Superior temporal gyrus (tissue), 1 donor: ENCODE results near the gene AP2M1.

Experiments used
- DNase-seq: peaks from one replicate; pipeline ENCODE4 v3.0.0-alpha.2; 2016; ENCODE audit errors: extremely low spot score

The AP2M1 gene

DNA sequence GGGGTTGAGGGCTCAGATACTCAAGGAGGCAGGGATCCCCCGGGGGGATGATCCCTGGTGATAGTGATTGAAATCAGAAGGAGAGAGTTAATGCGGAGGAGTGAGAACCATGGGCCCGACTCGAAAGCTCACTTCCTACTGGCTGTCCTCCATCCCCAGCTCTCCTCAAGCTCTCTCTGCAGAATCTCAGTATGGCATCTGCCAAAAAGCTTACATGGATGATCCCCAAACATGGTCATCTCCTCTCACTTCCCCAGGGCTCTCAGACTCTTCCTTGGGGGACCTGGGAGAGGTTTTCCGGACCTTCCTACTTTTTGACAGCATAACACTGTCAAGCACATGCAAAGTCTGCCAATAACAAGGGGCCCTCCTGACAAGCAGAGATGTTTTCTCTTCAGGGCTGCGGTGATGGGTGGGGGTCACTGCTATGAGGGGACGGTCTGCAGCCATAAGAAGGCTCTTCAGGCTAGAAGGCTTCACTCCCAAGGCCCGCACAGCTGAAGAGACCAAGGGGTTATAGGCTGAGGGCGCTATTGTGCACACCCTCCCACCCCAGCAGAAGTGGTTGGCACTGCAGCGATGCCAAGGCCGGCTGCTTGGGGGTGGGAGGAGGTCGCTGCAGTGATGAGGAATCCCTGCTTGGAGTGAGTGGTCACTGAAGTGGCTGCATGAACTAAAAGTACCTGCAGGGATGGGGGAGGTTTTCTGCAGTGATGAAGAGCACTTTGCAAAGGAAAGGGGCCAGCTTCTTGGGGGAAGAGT lies 53.9 kb downstream of the AP2M1 start:
- no peak for DNase-seq

GRCh38 chr3:184229394-184230080 lies 54.9 kb downstream of the AP2M1 start, which contains the start of gene VWA5B2:
TSS of gene VWA5B2 (plus strand) at chr3:184229585. CDS start at chr3:184230529, 944 bp downstream.
- DNase-seq: peak; percentile 30

DNA sequence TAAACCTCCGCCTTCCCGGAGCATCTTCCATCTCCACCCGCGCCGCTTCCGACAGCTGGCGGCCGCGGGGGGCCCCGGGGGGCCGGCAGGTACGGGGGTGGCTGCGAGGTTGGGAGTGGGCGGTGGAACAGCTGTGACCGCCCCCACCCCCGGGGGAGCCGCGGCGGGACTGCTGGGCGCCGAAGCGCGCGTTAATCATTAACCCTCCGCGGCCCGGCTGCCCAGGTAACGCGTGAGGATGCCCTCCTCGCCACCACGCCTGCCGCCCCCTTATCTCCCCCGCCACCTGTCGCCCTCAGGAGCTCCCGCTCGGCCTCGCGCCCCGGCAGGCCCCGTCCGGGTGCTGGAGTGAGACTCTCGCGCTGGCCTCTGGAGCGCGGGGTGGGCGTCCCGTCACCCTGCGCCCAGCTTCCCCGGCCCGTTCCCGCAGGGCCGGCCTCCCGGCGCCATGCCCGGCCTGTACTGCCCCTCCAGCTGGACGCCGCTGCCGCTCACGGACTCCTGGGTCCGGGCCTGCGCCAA lies 55.5 kb downstream of the AP2M1 start:
- no peak for DNase-seq

- DNase-seq: no peak
Measured at GRCh38 chr3:184230603-184231528, 56.2 kb downstream of the AP2M1 start.

GRCh38 chr3:184231671-184232070 lies 57.0 kb downstream of the AP2M1 start:
- DNase-seq: no peak

DNA sequence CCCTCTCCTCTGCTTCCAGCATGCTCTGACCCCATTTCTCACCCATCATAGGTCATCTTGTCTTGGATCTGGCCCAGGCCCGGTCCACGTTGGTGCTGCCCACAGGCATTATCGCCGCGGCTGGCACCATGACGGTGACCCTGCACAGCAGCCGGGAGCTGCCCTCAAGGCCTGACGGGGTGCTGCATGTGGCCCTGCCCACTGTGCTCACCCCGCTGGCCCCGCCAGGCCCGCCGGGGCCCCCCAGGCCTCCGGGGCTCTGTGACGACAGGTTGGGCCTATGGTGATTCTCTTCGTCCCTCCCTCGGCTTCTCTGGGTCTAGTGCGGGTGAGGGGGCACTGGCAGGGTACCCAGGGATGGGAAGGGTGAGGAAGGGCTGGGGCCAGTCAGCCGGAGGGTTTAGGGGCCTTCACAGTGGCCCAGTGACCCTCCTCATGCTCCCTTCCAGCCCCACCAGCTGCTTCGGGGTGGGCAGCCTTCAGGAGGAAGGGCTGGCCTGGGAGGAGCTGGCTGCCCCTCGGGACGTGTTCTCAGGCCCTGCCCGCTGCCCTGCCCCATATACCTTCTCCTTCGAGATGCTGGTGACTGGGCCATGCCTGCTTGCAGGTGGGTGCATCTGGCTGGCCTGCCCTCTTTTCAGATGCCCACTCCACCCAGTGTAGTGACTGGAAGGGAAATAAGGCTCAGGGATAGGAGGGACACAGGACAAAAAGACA lies 58.6 kb downstream of the AP2M1 start:
- no peak for DNase-seq
